Hematopoietic multipotent progenitor cell treated with erythropoietin and hydrocortisone succinate and interleukin-3 and kit ligand, for 4 days (in vitro differentiated cells): ENCODE results near the gene GPR161.

Experiments used
- DNase-seq: peaks from one replicate; pipeline ENCODE4 v3.0.0-alpha.2; 2015

Gene GPR161

DNA sequence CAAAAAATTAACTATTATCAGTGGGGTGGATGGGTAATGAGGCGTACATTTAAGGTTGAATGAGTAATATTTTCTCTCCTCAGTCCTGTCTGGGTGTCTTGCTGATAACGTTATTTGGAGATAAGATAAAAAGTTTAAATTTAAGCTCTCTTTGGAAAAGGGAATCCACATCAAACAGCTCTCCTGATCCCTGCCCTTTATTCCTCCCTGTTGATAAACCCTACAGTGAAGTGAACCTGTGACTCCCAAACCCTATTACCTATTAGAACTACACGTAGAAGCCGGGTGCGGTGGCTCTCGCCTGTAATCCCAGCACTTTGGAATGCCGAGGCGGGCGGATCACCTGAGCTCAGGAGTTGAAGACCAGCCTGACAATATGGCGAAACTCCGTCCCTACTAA is 9.9 kb upstream of the GPR161 start:
- DNase-seq, result no peak

DNA sequence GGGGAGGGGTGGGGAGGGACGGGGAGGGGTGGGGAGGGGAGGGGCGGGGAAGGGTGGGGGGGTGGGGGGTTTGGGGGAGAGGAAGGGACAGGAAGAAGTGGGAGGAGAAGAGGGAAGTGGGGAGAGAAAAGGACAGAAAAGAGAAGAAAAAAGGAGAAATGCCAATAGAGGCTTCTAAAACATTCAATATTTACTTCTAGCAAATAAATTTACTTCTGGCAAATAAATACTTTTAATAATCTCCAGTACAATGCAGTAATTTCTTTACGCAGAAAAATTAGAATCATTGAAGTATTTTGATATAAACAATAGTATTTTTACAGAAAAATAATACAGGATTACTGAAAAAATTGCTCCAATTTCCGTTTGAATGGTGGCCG is 9.4 kb upstream of the GPR161 start:
- DNase-seq, result no peak

DNA sequence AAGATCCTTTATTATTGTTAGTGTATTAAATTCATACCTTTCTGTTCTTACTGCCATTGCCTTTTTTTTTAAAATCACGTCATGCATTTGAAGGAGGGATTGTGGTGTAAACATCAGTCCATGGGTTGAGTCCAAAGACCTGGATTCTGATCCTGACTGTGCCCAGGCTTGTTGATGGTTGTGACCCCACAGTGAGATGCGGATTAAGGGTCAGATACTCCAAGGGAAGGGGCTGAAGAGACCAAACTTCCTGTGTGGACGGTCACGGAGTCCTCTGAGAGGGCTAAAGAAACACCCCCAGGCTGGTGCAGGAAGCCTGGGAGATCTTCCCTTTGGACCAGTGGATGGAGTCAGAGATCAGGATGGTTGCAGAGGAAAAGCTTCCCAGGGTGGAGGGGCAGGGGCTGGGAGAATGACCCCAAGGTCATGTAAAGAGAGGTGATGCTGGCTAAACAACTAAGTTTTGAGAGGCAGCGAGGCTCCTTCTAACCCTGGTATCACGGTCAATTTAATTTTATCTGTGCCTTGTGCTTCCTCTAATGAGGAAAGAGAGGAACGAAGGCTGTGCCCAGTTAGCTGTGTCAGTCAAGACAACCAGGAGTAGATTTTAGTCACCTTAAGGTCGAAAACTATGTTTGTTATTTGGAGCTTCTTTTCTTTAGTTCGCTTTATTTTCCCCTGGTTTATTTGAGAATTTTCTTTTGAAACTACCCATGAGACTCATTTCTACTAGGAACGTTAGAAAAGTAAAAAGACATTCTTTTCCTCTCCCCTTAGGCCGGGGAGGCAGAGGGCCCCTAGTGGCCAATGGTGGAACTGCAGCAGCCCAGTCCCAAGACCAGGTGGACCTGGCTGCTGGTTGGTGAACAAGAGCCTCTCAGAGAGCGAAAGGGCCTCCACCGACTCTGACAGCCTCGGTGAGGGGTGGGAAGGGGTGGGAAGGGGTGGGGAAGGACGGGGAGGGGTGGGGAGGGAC is 8.7 kb upstream of the GPR161 start:
- DNase-seq, result peak; percentile 95

DNA sequence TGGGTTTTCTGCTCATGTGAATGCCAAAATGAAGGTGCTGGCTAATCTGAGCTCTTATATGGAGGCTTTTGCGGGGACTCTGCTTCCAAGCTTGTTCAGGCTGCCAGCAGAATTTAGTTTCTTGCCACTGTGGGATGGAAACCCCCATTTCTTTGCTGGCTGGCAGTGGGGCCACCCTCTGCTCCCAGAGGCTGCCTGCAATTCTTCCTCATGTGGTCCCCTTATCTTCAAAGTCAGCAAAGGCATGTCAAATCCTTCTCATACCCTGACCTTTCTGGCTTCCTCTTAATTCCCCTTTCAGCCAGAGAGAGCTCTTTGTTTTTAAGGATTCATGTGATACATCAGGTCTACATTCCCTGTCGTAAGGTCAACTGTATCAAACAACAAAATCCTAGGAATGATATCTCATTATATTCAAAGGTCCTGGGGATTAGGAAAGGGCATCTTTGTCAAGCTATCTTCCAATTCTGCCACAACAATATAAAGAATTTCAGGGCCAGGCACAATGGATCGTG is 5.2 kb upstream of the GPR161 start:
- peak; percentile 57 for DNase-seq

DNA sequence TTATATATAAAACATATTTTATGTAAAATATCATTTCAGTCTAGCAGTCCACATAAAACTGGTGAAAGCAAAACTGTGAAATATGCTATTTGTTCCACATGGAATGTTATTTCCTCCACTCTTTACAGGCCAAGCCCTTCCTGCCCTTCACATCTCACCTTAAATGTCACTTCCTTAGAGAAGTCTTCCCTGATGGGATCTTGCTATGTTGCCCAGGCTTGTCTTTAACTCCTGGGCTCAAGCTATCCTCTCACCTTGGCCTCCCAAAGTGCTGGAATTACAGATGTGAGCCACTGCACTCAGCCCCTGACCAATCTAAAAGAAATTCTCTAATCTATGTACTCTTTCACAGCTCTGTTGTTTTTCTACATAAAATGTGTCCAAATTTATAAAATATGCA is 2.3 kb upstream of the GPR161 start:
- DNase-seq, result no peak

DNA sequence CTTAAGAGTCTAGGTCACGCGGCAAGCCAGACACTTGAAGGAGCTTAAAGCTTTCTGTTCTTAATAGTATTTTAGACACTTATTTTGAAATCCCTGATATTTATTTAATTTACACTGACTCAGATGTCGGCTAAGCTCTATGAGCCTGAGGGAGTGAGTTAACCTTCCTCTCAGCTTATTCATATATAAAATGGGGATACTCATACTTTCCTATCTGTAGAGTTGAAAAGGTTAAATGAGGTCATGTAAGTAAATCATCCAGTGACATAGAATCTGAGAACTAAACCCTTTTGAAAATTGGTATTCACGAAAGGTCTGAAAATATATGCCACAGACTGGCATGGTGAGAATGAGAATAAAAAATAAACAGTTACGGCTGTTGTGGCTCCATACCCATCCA is 1.4 kb upstream of the GPR161 start:
- DNase-seq, result no peak

DNA sequence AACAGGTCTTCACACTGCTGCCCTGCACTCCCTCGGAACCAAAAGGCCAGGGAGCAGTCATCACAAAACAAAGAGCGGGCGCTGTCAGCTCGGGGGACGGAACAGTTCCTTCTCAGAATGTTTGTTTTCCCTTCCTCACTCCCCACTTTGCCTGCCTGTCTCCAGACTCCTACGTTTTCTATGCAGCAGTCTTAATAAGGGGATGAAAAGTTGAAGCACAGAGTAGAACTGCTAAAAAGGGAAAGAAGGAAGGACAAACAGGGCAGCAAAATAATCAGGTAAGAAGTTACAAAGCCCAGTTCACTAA is 738 bp upstream of the GPR161 start:
- no peak for DNase-seq

DNA sequence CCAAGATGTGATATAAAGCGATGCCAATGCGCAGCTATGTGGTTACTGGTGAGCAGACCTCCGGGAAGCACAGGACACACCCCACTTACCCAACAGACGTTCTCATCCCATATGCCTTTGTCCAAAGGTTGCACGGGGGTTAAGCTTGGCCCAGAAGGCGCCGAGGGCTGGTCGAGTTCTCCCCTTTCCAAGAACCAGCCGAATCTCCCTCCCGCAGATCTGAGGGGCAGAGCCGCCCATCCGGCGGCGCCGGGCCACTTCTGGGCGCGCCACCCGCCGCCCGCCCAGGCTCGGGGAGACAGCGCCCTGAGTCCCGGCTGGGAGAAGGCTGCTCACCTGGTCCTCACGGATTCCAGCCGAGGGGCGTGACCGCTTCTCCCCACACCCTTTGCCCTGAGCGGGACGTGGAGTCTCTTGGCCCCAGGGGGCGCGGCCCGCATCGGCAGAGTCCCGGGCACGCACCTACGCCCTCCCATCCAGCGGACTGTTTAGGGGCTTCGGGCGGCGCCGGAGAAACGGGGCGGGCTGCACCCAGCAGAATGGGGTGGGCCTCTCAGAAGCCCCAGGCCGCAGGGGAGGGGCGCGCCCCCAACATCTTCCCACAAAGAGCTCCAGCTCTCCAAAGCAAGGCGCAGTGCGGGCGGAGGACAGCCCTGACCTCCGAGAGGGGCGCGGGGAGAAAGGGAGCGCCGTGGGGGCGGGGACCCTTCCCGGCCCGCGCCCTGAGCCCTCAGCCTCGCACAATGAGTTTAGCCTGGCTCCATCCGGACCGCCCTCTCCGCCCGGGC is 615 bp downstream of the GPR161 start:
- DNase-seq, result peak; percentile 71

DNA sequence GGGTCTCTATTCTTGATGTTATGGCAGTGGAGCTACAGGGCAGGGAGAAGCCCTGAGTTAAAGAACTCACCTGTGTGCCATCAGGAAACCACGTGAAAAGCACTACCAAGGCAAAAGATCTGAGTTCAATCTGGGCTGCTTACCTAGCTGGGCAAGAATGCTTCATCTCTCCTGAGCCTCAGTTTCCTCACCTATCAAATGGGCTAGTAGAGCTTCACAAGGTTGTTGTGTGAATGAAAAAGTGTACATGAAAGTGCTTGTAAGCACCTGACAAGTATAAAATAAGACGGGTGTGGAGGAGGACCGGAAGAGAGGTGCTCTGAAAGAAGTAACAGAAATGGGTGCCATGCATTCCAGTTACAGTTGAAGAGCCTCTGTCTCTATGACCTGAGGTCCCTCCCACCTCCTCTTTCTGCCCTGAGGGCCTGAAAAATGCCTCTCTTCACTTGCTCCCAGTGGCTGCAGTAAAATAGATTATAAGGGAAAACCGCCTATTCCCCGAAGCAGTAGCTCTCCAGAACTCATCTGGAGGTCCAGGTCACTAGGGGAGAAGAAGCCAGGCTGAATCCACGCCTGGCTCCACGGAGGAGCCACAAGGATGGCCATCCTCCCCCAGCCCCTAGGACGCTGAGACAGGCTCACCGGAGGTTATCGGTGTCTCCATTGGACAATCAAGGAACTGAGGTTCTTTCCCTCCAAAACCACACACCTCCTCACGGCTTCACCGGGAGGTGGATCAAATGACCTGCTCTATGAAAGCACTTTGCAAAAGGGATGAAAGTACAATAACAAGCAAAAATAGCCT is 1.4 kb downstream of the GPR161 start:
- DNase-seq, result no peak

DNA sequence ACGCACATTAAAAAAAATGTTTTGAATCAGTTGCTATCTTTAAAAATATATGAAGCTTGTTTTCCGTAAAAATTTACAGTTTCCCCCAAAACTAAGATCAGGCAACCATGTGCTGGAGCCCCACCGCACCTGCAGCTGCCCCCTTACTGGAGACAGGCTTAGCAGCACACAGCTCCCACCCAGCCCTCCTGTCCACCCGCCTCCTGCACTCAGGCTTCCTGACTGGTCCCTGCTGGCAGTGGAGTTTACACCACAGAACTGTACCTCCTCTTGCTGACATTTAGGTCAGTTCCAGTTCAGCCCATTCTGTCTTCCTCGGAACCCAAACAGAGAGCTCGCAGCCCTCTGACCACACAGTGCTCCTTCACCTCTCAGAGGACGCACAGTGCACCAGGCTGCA is 2.1 kb downstream of the GPR161 start:
- DNase-seq, result no peak

DNA sequence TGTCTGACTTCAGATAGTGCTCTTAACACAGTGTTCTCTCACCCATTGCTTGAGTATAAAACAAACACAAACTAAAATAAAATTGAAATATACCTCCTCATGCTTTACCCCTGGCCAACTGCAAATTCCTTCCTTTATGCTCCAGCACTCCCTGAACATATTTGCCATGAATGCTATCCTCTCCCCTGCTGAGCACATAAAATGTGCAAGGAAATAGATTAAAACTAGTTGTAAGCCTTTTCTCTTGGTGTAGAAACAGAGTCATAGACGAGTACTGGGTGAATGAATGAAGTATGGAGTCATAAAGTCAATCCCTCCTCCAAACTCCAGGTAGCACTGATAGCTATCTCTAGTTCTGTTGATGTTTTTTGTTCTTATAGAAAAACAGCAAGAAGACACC is 2.6 kb downstream of the GPR161 start:
- DNase-seq, result no peak

DNA sequence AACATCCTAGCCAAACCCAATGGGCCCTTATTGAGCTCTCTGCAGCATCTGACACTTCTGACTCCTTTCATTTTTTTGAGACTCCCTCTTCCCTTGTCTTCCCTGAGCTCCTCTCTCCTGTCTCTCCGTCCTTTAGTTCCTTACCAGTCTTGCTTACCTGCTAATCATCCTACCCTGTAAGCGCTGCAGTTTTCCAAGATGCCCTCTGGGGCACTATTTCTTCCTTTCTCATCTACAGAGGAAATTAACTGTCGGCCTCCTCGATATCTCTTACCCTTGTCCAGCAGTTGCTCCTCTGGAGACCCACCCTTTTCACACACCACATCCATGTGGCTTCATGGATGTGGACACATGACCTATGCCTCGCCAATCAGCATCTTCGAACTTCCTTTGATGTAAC is 6.8 kb downstream of the GPR161 start:
- DNase-seq, result no peak

DNA sequence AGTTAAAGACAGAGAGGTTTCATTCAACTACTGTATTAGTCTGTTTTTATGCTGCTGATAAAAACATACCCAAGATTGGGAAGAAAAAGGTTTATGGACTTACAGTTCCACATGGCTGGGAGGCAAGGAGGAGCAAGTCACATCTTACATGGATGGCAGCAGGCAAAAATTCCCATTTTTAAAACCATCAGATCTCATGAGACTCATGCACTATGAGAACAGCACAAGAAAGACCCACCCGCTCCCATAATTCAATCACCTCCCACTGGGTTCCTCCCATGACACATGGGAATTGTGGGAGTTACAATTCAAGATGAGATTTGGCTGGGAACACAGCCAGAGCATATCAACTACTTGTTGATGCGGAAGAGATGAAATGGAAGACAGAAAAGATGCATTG is 9.2 kb downstream of the GPR161 start:
- no peak for DNase-seq

DNA sequence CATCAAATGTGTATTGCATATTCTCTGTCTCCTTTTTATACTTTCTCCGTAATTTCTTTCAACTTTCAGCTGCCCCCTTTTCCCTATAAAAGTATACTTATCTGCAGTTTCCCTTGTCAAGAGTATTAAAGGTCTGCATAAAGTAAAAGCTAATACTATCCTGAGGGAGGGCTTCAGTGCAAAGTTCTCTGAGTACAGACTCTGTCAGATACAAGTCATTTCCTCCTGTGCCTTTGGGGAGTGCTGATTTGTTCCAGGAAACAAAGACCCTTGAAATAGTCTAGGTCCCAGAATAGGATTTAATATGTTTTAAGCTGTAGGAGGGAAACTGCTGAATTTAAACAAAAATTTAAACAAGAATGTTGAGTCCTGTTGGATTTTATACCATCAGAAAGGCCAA is 11.7 kb downstream of the GPR161 start:
- DNase-seq, result no peak

DNA sequence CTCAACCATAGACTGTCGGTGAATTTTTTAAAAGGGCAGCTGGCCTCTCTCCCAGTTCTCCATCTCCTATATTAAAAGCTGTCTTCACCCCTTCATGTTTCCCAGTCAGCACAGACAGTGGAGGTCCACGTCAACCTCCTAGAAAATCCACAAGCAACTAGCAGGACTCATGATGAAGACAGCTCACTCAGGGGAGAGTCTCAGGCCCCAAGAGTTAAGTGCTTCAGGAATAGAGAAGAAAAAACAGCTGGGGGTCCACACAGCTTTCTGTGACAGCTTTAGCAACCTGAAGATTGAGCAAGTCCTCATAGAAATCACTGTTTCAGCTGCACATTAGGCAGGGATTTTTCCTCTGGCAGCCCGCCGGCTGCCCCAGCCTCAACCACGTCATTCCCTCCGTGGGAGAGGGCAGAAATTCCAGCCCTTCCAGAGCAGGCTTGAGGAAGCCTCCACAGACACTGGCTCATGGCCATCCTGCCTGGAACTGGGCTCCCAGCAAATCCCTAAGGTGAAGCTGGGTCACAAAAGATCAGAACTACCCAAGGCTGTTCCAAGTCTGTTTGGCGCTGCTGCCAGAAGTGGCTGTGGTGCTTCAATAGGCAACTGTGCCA is 15.2 kb downstream of the GPR161 start:
- DNase-seq, result no peak

DNA sequence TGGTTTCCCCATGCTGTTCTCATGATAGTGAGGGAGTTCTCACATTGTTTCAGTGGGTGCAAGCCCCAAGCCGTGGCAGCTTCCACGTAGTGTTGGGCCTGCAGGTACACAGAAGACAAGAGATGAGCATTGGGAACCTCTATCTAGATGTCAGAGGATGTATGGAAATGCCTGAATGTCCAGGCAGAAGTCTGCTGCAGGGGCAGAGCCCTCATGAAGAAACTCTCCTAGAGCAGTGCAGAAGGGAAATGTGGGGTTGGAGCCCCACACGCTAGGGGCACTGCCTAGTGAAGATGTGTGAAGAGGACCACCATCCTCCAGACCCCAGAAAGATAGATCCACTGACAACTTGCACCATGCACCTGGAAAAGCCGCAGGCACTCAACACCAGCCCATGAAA is 17.0 kb downstream of the GPR161 start:
- no peak for DNase-seq

DNA sequence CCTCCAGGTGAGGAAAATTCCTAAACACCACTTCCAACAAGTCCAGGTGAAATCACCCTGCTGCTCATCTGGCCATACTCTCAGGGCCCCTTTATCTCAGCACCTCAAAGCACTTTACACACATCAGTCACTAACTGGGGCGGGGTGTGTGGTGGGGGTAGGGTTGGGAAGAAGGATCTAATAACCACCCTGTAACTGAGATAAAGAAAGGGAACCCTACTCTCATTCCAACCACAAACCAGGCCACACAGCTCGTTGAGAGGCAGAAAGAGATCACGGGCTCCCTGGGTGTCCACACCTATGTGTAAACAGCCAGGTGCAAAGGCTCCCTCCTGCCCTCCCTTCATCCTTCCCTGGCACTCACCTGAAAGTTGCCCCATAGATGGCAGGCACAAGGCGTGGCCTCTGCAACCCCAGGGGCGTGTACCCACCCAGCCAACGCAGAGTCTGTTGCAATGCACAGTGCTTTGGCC is 20.4 kb downstream of the GPR161 start:
- peak; percentile 37 for DNase-seq

DNA sequence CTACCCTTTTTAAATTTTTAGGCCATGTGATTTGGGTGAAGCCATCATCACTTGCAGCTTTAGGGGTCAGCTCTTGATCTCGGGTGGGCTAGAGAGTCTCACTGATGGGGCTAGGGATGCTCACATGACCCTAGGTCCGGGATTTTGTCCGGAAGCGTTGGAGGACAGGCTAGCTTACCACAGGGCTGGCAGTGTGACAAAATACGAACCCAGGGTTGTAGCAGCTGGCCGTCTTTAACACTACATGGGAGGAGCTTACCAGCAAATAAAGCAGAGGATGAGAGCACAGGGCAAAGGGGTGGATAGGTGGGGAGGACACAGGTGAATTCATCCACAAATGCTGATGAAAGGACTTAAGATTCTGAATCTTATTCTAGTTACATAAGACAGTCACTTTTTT is 21.9 kb downstream of the GPR161 start:
- no peak for DNase-seq

DNA sequence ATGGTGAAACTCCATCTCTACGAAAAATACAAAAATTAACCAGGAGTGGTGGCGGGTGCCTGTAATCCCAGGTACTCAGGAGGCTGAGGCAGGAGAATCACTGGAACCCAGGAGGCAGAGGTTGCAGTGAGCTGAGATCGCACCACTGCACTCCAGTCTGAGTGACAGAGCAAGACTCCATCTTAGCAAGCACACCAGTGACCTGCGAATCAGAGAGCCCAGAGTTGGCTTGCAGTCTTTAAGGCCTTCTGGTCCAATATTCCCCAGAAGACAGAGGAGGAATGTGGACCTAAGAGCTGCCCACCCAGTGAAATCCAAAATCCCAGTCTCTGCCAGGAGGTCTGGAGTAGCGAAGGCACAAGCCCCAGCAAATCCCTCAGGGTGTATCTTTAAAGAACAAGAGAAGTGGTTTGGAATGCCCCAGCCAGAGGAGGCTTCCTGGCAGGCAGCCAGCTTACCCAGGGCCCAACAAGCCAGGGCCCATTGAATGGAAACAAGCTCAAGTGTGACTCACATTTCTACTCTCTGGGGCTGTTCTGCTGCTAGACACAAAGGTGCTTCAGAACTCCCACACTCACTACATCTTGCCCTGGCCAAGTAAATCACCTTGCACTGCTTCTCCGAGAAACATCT is 23.9 kb downstream of the GPR161 start:
- DNase-seq, result peak; percentile 57

DNA sequence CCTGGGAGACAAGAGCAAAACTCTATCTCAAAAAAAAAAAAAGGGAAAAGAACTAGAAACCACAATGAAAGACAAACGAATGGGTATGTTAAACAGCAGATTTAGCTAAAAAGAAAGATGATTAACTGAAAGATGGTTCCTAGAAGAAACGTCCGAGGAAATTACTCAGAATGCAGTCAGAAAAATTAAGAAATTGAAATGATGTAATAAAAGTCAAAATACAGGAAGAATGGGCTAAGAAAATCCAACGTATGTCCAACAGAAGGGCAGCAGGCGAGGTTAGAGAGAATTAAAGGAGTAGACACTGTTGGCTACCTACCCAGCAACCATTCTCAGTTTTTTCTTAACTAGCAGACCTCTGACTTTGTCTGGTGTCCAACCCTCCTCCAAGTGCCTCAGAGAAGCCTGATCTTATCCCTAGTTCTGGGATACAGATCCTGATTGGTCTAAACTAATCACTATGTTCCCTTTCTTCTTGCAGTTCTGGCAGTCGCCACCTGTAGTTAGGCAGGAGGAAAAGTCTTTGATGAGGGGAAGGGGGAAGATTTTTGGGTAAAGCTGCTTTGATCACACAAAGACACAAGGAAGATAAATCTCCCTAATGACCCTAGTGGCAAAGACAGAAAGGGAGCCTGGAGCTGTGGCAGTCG is 25.7 kb downstream of the GPR161 start:
- DNase-seq, result no peak

DNA sequence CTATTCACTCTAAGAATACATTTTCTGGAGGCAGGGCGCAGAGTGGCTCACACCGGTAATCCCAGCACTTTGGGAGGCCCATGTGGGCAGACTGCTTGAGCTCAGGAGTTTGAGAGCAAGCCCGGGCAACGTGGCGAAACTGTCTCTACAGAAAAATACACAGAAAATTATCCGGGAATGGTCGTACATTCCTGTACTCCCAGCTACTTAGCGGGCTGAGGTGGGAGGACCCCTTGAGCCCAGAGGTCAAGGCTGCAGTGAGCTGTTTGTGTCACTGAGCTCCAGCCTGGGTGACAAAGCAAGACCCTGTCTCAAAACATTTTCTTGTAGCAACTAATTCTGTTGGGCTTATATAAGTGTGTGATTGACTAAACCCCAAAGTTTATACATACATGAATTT is 30.5 kb downstream of the GPR161 start:
- no peak for DNase-seq

DNA sequence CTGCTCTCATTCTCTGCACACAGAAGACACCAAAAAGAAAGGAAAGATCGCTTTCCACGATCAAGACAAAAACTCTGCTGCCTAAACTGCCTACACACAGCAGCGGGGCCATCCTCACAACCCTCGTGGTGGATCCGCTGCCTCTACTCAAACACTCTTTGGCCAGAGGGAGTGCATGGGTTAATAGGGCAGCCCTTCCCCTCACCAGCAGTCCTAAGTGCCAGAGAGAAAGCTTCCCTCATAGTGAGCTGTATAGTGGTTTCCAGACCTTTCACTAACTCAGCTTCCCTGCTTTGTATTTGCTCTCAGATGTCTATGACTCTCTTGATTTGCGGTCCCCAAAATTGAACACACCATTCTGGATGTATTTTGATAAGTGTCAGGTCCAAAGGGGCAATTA is 30.9 kb downstream of the GPR161 start:
- DNase-seq, result no peak
